Stimulated activated CD8-positive, alpha-beta memory T cell treated with anti-CD3 and anti-CD28 coated beads, Interleukin-12 subunit alpha, Interleukin-12 subunit beta, amount 100 ng/mL, for 4 hours (primary cell): ENCODE measurements around the gene NUDT2.
"Not testable (repeated sequence)": the region's sequence is repeated elsewhere in the genome, so short reads cannot be mapped to it uniquely, and the experiment has no call there.

ENCODE experiments used
- DNase-seq: peaks from one replicate; pipeline ENCODE4 v3.0.0-alpha.2; 2020; ENCODE audit warnings: low read depth

Gene NUDT2

GRCh38 chr9:34335376-34335775 is 6.0 kb downstream of the NUDT2 start:
- no peak for DNase-seq

- DNase-seq, result no peak
These were observed 8.0 kb downstream of the NUDT2 start for GRCh38 chr9:34337403-34337802.

- not testable (repeated sequence) for DNase-seq
These were observed 8.7 kb downstream of the NUDT2 start for GRCh38 chr9:34338079-34338478.

- DNase-seq, result no peak
These were observed 9.5 kb downstream of the NUDT2 start for GRCh38 chr9:34338665-34339385.

DNA sequence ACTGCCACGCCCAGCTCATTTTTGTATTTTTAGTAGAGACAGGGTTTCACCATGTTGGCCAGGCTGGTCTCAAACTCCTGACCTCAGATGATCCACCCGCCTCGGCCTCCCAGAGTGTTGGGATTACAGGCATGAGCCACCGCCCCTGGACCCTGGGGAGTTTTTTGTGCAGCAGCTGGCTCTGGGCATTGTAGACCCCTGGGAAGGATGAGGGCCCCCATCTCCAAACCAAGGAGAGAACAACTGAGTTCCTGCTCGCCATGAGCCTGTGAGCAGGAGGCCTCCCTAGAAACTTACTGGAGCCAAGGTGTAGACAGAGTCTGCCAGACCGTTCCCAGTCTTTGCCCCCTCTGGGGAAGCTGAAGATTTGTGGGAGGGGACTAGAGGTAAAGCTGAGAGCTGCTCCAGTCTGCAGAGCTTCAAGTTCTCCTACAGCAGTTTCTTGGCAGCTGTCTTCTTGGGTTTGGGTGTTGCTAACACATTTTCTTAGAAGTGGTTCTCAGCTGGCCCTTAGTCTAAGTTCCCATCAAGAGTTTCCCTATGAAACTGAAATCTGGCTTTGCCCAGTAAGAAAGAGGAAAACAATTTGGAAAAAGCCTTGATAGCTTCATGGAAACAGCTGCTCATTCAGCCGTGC is 12.4 kb downstream of the NUDT2 start:
- DNase-seq, result no peak

- DNase-seq, result no peak
These were observed 13.7 kb downstream of the NUDT2 start for GRCh38 chr9:34343090-34343489.

DNA sequence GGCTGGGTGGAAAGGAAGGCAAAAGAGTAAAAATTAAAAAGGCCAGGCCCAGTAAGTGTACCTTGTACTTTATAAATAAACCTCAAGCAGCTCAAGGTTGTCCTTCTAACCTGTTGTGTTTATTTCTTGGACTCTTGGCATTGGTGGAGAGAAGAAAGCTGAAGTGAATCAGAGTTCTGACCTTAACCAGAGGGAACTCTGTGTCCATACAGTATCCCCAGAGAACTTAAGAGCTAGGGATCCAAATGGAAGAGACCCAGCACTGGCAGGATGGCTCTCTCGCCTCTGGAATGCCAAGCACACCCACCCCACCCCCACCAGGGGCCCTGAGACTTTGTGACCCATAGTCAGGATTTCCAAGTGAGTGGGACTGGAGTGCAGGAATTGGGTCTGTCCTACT is 14.2 kb downstream of the NUDT2 start:
- DNase-seq, result no peak

DNA sequence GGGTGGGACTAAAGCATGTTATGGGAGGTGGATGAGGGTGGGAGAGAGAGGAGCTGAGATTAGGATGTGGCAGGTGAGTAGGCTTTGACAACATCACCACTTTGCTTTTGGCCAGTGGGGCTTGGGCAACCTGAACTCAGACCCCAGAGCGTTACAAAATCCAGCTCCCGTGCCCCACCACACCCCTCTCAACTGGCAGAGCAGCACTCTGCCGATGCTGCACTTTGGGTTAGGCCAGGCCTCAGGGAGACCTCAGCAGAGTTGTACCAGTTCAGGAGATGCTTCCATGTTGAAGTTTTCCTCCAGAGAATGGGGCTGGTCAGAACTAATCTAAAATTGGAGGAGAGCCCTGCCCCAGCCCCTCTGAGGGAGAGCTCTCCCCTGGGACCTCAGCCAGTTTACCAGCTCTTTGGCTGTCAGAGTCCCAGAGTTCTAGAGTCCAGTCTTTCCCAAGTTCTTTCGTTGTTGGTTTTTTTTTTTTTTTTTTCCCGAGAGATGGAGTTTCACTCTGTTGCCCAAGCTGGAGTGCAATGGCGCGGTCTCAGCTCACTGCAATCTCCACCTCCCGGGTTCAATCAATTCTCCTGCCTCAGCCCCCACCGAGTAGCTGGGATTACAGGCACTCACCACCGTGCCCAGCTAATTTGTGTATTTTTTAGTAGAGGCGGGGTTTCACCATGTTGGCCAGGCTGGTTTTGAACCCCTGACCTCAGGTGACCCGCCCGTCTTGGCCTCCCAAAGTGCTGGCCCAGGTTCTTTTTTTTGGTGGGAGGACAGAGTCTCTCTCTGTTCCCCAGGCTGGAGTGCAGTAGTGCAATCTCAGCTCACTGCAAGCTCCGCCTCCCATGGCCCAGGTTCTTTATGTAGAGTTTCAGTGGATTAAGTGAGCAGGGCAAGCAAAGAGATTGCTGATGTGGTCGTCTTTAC is 17.8 kb downstream of the NUDT2 start:
- DNase-seq, result no peak

DNA sequence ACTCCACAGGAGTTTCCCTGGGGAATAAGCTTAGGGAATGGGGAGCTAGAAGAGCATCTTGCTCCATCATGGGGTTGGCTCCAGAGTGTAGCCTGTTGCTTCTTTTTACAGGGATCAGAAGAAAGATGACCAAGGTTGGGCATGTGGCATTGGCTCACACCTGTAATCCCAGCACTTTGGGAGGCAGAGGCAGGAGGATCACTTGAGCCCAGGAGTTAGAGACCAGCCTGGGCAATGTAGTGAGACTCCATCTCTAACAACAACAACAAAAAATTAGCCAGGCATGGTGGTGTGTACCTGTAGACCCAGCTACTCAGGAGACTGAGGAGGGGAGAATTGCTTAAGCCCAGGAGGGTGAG is 18.4 kb downstream of the NUDT2 start:
- no peak for DNase-seq

DNA sequence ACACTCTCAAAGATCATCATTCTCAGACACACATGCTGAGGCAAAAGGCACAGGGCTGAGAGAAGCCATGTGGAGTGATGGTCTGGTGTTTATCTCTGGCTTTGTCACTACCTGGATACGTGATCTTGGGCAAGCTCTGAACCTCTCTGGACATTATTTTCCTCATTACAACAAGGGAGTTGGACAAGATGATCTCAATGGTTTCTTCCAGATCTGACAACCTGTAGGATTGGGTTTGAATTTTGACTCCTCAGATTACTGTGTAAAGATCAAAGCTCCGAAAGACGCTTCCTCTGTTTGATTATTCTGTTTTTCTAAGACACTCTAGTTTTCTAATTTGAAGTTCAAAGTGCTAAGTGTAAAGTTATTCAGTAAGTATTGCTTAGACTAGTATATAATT is 20.0 kb downstream of the NUDT2 start:
- DNase-seq, result no peak

DNA sequence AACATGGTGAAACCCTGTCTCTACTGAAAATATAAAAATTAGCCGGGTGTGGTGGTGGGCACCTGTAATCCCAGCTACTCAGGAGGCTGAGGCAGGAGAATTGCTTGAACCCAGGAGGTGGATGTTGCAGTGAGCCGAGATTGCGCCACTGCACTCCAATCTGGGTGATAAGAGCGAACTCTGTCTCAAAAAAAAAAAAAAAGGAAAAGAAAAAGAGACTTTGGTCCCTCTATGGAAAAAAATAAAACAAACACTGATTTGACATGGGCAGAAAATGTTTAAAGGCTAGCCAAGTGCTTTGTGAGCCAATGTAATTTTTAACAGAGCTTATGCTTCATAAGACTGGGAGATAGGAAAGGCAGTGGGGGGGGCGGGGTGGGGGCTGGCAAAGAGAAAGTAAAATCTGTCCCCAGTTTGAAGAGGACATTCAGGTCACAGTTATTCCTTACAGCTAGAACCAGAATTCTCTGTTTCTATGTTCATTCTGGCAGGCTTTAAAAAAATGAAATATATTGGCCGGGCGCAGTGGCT is 22.8 kb downstream of the NUDT2 start:
- not testable (repeated sequence) for DNase-seq

GRCh38 chr9:34352957-34353356 is 23.6 kb downstream of the NUDT2 start:
- DNase-seq, result not testable (repeated sequence)

GRCh38 chr9:34362614-34363214 is 33.3 kb downstream of the NUDT2 start:
- no peak for DNase-seq

DNA sequence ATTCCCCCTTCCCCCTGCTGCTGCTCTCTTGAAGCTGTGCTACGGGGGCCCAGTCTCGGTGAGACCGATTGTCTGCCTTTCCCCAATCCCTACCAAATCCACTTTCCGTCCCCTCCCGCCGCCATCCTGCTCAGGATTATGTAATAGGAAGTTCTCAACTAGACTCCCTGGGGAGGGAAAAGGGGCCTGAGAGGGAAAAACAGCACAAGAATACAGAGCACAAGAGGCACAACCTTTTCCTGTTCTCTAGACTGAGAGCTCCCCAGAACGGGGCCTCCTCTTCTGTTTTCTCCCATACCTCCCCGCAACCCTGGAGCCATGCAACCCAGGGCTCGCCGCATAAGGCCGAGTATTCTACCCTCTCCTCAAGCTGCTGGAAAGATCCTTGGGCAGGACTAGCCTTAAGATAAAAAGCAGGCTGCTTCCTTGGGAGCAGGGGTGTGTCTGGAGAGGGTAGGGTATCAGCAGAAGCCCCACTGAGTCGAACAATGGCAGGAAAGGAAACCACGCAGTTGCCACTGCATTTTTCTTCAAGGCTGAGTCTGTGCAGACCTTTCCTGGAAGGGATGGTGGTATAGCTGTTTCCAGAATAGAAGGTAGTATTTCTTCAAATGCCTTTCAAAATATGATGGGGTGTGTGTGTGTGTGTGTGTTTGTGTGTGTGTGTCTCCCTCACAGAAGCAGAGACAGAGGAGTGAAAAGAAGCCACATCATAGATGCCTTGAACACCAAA is 34.4 kb downstream of the NUDT2 start:
- DNase-seq, result no peak

DNA sequence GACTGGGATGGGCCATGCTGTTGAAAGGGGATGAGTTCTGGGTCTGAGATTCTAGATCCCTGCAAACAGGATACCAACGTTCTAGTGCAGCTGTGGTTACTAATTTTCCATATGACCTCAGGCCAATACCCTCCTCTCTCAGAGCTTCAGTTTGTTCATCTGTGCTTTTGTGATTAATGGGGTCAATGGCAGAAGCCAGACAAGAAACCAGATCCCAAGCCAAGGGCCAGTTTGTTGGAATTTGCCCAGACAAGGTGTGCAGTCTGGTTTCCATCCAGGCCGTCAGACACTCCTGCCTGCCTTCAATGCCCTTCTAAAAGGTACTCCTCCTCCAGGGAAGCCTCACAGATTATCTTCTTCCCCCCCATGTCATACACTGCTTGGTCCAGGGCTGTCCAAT is 35.9 kb downstream of the NUDT2 start:
- DNase-seq, result no peak

DNA sequence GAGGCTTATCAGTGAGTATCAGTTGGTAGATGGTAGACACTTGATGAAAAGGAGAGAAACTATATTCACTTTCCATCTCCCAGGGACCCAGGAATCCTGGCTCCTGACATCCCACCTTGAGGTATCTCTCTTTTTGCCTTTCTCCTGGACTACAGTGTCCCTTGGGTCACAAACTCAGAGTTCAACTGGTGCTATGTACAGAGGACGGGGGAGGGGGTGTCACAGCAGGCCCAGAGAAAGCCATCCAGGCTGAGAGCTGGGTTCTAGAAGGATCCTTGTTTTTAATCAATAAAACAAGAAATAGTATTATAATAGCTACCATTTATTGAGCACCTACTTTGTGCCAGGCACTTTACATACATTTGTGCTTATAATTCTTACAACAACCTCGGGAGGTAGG is 37.0 kb downstream of the NUDT2 start:
- no peak for DNase-seq

- not testable (repeated sequence) for DNase-seq
These were observed 38.5 kb downstream of the NUDT2 start for GRCh38 chr9:34367751-34368410.

GRCh38 chr9:34368796-34369195 is 39.4 kb downstream of the NUDT2 start:
- DNase-seq, result not testable (repeated sequence)

- DNase-seq, result no peak
These were observed 40.3 kb downstream of the NUDT2 start for GRCh38 chr9:34369636-34370035.

DNA sequence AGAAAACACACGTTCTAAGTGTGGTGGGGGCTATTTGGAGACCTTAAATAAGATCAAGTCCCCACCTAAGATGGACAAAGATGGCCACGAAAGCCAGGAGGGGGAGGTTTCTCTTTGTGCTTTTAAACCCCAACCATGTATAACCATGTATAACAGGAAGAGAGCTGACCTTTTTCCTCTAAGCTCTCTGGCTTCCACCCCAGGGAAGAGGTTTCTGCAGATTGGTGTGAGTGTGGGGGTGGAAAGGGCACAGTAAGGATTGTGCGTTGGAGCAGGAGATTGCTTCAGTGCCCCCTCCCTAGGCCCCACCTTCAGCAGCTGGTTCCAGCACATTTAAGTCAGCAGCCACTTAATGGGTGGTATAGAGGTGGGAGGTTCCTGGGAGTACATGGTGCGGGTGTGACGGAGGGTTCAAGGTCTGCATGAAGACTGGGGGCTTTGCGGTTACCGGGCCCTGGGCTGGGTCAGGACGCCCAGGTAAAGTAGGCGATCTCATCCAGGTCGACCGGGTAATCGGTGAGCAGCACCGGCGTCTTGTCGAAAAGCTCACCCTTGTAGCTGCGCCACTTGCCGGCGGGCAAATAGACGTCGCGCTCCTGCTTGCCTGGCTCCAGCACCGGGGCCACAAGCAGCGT is 41.1 kb downstream of the NUDT2 start:
- no peak for DNase-seq
